ENCODE results near the gene REN.

DNA sequence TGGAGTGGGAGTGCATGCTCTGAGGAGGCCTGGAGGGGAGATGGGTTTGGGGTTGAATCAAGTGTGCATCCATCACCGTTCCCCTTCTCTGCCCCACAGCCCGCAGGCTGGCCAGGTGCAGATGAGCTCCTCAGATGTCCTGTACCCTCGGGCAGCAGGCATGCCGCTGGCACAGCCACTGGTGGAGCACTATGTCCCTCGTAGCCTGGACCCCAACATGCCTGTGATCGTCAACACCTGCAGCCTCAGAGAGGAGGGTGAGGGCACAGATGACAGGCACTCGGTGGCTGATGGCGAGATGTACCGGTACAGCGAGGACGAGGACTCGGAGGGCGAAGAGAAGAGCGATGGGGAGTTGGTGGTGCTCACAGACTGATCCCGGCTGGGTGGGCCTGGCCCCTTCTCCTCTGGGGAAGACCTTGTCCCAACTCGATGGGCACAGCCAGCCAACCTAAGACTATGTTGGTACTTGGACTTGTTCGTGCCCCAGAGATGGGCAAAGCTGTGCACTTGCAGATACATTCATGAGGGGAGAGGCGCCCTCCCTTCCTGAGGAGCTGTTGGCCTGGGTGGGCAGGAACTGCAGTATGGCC is 40.3 kb downstream of the REN start:
- no peak for TF ChIP-seq EZH2 (IDR thresholded peaks at IDR 0.05; ENCODE audit: insufficient read depth, poor library complexity, severe bottlenecking)
- no peak for TF ChIP-seq EZH2phosphoT487 (IDR thresholded peaks at IDR 0.05; ENCODE audit: insufficient read depth, low read depth)

Data from GM23248 (cell line).